Measurements from ENCODE around the gene TMEM108.
"Not testable (repeated sequence)": the region's sequence is repeated elsewhere in the genome, so short reads cannot be mapped to it uniquely, and the experiment has no call there.

Gene TMEM108

GRCh38 chr3:133038089-133038730 lies at the start of gene TMEM108:
TMEM108 (plus strand) TSS chr3:133038391.
- peak; percentile 49 for DNase-seq

DNA sequence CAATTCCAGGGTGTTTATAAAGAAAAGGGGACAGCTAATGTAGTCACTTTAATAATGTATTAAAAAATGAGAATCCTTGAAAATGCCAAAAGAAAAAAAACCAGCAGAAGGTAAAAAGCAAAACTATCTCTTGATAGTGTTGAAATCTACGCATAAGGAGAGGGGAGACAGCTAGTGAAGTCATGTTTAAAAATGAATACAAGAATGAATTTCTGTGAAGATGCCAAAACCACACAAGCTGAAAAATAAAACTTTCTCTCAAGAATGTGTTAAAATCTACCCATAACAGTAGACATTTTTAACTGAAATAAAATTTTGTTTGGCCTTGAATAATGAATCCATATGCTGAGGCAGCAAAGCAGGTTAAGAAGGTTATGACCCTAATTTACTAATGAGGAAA lies 42.2 kb upstream of the TMEM108 start:
- no peak for DNase-seq

- no peak for DNase-seq
Measured at GRCh38 chr3:132997404-132998185, 40.6 kb upstream of the TMEM108 start.

- not testable (repeated sequence) for DNase-seq
Measured at GRCh38 chr3:133005032-133005431, 33.2 kb upstream of the TMEM108 start.

- no peak for DNase-seq
Measured at GRCh38 chr3:133007601-133008000, 30.6 kb upstream of the TMEM108 start.

DNA sequence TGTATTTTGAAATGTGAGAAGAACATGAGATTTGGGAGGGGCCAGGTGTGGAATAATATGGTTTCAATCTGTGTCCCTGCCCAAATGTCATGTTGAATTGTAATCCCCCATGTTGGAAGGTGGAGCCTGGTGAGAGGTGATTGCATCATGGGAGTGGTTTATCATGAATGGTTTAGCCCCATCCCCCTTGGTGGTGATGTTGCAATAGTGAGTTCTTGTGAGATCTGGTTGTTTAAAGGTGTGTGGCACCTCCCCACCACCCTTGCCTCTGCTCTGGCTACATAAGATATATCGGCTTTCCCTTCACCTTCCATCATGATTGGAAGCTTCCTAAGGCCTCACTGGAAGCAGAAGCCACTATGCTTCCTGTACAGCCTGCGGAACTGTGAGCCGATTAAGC lies 23.9 kb upstream of the TMEM108 start:
- DNase-seq: no peak

- DNase-seq: not testable (repeated sequence)
Measured at GRCh38 chr3:133015573-133015972, 22.6 kb upstream of the TMEM108 start.

GRCh38 chr3:133016838-133017309 lies 21.3 kb upstream of the TMEM108 start:
- DNase-seq: no peak

DNA sequence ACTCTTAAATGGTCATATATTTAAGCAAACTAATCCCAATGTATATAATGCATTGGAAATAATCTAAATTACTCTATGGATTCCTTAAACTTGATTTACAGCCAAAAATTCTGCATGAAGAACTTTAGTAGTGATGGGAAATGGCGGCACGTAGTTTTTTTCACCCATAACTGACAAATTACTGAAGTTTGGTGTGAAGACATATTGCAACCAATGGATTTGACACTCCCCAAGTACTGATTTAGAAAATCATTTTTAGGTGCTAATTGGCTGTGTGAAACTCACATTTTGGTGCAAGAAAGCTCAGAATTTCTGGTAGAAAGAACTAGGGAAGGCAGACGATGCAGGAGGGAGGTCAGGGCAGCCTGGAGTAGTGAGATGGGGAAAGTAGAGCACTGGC lies 19.3 kb upstream of the TMEM108 start:
- no peak for DNase-seq

DNA sequence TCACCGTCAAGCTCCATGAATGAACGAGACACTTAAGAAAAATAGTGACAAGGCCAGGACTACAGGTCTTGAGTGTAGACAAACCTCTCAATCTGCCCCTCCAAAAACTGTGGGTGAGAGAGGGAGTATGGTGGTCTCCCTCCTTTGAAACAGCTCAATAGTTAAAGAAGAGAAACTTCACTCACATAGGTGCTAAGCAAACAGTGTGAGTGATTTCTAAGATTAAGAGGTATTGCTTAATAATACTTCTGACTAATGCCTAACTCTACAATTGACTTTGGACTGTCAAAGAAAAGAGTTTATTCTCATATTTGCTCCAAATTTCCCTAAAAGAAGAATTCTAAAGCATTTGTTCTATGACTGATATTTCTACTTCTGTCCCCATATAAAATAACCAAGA lies 17.0 kb upstream of the TMEM108 start:
- DNase-seq: no peak

DNA sequence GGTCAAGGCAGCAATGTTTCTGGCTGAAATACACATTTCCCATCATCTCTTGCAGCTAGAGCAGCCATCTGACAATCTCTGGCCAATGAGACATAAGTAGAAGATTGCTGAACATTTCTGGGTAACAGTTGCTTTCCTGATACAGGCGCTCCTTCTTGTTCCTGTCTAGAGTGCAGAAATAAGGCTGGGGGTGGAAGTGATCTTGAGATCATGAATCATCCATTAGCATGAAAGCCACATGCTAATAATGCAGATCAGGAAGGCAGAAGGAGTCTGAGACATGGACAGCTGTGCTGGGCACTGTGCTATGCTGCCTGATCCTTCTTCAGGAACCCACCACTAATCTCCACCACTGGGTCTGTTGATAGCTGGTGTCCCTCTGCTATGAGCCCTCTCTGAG lies 14.8 kb upstream of the TMEM108 start:
- DNase-seq: no peak

GRCh38 chr3:133025546-133025945 lies 12.6 kb upstream of the TMEM108 start:
- DNase-seq: no peak

DNA sequence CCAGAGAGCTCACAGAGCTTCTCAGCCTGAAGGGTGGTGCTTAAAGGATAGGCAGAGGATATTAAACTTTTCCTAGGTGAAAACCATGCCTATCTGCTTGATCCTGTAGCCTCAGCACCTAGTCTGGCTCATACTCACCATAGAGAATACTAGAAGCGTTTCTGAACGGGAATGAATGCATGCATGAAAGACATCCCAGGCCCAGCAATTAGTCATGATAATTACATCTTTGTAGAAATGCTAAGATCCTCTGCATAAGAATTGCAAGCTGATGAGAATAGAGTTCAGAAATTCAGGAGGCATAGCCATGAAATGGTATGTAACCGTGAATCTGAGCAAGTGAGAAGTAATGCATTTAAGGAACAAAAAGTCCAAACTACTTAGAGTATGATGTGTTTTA lies 5.9 kb upstream of the TMEM108 start:
- no peak for DNase-seq

DNA sequence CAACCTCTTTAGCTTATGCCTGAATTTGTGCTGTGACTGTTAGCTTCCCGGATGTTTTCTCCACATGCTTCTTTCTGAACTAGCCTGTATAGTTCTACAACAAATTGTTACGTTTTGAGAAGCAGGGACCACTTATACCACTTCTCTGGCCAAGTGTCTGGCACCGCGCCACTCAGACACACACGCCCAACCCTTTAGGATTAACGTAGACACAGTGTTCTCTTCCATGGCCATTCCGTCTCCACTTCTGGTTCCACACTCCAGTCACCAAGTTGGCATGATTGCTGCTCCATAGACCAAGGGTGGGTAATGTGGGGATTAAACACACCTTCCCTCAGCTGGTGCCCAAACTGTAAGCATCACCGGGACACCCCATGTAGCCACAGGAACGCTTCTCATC lies 755 bp upstream of the TMEM108 start:
- DNase-seq: no peak

DNA sequence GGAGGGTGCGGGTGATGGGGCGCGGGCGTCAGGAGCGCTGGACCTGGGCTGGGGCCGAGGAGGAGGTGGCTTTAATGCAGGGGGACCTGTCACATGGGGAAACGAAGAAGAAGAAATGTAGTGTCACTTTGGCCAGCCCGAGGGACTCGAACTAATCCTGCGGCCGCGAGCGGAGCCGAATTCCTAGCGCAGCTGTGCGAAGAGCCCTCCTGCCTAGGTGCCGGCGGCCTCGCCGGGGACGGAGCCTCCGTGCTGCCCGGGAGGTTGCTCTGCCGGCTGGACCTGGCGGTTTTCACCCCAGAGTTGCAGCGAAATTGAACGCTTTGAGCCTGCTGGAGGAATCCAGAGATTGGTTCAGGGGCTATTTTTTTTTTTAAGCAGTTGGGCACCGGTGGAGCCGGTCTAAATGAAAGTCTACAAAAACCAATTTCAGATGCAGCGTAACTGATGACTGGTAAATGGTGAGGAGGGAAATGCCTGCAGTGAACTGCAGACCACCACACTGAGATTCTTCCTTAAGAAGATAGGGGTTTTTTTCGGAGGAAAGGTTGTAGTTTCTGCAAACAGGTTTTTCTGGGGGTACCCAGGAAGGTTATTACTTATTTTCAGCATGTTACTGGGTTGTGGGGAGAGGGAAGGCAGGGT lies 662 bp downstream of the TMEM108 start:
- DNase-seq: no peak

GRCh38 chr3:133040696-133041523 lies 2.7 kb downstream of the TMEM108 start:
- DNase-seq: peak; percentile 69

DNA sequence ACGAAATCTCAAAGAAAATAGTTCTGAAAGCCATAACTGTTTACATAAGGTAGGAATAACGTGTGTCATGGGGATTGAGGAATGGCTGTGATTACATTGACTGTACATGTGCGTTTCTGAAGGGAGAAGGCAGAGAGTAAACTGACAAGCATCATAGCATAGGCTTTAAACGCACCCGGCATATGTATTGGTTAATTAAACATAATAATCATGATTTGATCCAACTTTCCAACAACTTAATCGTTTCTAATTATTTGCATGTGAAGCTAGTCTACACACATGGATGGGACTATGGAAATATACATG lies 3.3 kb downstream of the TMEM108 start:
- DNase-seq: no peak

DNA sequence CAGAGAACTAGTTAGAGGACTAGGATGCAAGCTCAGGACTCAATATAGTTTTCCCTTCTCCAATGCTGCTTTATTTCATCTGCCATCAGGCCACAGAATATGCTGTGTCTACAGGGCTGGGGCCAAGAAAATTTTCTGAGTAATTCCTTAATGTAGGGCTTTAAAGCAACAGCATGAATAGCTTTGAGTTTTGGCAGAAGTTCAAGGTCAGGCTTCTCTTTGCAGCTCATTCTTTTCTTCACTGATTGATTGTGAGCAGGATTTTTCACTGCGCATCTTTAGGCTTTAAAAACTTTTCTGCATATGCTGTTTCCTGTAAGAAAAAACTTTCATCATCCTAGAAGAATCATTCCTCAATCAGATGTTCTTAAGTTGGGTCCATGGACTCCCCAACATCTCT lies 4.6 kb downstream of the TMEM108 start:
- DNase-seq: no peak

DNA sequence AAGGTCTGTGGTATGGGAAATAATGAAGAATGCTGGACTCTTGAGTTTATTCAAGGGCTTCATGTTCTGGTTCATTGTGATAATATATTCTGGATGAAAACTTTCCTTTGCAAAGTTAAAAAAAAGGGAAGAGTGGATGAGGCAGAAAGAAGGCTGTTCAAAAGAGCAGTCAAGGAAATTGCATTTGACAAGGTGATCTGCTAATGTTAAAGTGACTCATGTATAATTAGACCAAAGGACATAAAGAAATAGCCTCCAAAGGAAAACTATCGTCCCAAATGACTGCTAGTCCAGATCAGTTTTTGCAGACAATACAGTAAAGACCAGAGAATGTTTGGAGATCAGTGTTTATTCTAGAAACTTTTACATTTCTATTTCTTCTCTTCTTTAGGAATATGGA lies 9.8 kb downstream of the TMEM108 start:
- no peak for DNase-seq

GRCh38 chr3:133049491-133049890 lies 11.3 kb downstream of the TMEM108 start:
- no peak for DNase-seq

DNA sequence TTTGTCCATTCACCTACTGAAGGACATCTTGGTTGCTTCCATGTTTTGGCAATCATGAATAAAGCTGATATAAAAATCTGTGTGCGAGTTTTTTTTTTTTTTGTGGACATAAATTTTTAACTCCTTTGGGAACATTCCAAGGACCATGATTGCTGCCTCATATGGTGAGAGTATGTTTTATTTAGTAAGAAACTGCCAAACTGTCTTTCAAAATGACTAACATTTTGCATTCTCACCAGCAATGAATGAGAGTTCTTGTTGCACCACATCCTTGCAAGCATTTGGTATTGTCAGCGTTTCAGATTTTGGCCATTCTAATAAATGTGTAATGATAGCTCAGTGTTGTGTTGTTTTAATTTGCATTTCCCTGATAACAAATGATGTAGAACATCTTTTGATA lies 12.7 kb downstream of the TMEM108 start:
- no peak for DNase-seq

DNA sequence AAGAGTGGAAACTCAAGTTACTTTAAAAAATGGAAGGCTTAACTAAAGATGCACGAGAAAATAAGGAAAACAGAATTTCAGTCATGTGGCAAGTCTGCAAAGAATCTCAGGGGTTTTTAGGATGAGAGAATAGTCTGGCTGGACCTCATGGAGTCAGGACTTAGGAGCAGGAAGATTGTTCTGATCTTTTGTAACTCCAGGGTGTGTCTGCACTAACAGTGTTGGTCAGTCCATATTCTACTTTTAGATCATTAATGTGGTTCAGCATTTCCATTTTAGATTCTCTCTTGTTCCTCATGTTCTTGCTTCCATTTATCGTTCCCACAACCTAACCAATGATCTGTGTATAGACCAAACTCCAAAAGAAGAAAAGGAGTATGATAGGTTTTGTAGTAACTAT lies 15.3 kb downstream of the TMEM108 start:
- DNase-seq: no peak

- no peak for DNase-seq
Measured at GRCh38 chr3:133054586-133054985, 16.4 kb downstream of the TMEM108 start.
